Activated gamma-delta T cell treated with Interleukin-2 at 50 U/mL for 16 hours (primary cell): ENCODE measurements around the gene ZNF26.
"Not testable (repeated sequence)": the region's sequence is repeated elsewhere in the genome, so short reads cannot be mapped to it uniquely, and the experiment has no call there.

Experiments used
- DNase-seq: peaks from one replicate; pipeline ENCODE4 v3.0.0-alpha.2; 2020

Gene ZNF26, protein sequence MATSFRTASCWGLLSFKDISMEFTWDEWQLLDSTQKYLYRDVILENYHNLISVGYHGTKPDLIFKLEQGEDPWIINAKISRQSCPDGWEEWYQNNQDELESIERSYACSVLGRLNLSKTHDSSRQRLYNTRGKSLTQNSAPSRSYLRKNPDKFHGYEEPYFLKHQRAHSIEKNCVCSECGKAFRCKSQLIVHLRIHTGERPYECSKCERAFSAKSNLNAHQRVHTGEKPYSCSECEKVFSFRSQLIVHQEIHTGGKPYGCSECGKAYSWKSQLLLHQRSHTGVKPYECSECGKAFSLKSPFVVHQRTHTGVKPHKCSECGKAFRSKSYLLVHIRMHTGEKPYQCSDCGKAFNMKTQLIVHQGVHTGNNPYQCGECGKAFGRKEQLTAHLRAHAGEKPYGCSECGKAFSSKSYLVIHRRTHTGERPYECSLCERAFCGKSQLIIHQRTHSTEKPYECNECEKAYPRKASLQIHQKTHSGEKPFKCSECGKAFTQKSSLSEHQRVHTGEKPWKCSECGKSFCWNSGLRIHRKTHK

DNA sequence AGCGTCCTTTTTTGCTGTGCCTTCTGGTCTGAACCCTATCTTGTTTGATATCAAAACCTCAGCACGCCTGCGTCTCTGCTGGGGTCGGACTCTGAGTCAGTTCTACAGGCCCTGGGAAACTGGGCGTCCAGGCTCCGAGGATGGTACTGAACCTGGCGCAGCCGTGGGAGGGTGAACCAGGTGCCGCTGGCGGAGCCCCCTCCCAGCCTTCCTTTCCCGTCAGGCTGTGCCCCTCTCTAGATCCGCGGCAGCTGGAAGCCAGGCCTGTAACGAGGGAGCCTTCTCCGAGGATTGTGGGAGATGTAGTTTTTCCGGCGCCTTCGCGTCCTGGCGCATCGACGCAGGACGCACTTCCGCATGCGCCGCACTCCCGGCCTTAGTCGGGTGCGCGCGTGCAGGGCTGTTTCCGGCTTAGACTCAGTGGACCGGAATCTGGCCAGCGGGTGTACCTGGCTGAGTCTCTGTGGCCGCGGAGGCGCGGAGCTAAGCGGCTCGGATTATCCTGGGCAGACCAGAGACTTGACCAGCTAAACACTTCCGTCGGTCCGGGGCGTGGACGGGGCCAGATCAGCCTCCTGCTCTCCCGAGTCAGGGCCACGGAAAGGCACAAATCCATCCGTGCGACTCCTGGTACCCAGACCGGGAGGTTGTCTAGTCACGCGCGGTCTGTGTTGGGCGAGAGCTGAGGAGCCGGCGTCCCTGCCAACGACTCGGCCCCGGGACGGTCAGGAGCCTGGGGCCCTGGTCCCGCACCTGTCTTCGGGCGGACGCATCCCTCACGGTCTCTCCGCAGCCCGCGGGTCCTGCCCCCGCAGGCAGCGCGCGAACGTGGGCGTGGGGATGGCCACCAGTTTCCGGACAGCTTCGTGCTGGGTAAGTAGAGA lies at the start of gene ZNF26:
TSS of gene ZNF26 (plus strand) at position 367 of the 884 bp plus-strand sequence. CDS start at position 841, 474 bp downstream.
- peak; percentile 81 for DNase-seq

DNA sequence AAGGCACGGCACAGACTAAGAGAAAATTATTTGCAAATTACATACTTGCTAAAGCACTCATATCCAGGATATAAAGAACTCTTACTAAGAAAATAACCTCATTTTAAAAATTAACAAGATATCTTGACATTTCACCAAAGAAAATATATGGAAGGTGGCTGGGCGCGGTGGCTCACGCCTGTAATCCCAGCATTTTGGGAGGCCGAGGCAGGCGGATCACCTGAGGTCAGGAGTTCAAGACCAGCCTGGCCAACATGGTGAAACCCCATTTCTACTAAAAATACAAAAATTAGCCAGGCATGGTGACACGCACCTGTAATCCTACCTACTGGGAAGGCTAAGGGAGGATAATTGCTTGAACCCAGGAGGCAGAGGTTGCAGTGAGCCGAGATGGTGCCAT lies 49.2 kb upstream of the ZNF26 start:
- not testable (repeated sequence) for DNase-seq

DNA sequence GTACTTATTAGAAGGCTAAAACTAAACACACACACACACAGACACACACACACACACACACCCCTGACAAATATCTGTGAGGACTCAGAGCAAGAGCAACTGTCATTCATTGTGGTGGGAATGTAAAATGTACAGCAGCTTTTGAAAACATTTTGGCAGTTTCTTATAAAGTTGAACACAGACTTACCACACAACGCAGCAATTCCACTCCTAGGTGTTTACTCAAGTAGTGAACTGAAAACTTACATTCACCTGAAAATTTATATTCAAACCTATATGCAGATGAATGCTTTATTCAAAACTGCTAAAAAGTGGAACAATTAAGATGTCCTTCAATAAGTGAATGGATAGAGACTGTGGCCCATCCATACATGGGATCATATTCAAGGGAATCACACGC lies 48.7 kb upstream of the ZNF26 start:
- no peak for DNase-seq

DNA sequence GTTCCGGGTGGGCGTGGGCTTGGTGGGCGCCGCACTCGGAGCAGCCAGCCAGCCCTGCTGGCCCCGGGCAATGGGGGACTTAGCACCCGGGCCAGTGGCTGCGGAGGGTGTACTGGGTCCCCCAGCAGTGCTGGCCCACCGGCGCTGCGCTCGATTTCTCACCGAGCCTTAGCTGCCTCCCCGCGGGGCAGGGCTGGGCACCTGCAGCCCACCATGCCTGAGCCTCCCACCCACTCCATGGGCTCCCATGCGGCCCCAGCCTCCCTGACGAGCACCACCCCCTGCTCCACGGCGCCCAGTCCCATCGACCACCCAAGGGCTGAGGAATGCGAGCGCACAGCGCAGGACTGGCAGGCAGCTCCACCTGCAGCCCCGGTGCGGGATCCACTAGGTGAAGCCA lies 47.4 kb upstream of the ZNF26 start:
- DNase-seq, result not testable (repeated sequence)

DNA sequence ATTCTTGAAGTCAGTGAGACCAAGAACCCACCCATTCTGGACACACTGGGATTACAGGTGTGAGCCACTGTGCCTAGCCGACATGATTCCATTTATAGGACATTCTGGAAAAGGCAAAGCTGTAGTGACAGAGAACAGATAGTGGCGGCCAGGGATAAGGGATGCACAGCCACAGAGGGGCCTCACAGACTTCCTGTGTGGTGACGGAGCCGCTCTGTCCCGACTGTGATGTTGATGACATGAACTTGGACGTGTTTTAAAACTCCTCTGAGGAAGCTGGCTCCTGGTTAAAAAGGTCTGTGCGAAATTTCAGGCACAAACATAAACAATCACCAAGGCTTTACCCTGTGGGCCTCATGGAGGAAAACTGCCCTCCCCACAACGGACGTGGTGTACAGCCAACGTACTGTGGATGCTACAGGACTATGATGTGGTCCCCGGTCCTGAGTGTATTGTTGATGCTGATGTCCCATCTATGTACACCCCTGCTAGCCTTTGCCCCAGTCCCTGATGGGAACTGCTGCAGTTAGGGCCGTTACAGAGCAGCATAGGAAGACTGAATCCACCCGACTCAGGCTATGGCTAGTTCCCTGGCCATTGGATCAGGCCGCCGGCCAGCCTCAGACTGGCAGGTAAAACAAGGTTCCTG lies 46.0 kb upstream of the ZNF26 start:
- no peak for DNase-seq

DNA sequence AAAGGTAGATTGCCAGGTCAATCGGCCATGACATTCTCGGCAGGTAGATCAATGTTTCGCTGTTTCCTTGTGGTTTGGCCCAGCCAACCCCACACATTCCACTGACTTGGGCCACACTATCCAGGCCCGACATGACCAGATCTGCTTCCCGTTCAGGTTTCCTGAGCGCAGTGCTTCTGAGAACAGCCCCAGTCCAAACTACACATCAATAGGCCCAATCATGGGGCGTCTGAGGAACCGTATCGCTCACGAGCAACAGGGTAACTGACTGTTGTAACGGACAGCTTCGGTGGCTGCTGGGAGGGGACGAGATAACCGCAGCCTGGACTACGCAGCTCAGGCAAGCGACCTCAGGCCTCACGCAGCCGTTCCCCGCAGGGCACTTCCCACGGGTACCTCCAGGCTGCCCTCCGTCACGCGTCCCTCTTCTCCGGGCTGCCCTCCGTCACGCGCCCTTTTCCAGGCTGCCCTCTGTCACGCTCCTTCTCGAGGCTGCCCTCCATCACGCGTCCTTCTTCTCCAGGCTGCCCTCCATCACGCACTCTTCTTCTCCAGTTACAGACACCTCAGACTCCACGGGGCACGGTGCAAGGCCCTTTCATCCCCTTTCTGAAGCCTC lies 44.7 kb upstream of the ZNF26 start:
- DNase-seq, result no peak

DNA sequence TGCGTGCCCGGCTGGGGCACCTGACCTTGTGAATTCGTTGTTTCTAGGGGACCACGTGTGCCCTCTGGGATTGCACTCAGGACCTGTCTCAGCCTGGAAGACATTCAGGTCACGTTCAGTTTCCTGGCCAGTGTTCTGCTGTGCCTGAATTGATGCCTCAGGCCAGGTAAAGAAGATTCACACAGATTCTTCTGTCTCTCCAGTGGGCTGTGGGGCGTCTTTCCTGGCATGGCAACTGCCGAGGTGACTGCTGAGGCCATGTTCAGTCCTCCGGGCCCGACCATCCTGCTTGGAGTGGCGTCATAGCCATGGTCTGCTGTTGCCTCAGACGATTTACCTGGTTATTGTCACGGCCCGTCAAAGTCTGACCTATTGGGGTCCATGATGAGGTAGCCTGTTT lies 43.6 kb upstream of the ZNF26 start:
- DNase-seq, result no peak

DNA sequence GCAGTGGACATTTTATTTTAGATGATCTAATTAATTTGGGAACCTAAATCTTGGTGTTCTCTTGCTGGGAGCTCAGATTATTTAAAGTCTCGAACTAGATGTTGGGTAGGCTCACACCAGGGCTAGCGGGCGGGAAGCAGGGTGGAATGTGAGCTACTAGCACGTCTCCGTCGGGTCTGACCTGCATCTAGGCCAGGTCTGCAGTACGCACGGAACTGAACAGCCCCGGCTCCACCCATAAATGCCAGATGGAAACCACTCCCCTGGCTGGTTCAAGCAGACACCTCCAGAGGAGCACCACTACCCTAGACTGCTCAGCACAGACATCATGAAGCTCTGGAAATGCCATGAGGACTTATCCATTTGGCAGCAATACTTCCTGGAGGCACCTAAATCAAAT lies 40.4 kb upstream of the ZNF26 start:
- DNase-seq, result no peak

DNA sequence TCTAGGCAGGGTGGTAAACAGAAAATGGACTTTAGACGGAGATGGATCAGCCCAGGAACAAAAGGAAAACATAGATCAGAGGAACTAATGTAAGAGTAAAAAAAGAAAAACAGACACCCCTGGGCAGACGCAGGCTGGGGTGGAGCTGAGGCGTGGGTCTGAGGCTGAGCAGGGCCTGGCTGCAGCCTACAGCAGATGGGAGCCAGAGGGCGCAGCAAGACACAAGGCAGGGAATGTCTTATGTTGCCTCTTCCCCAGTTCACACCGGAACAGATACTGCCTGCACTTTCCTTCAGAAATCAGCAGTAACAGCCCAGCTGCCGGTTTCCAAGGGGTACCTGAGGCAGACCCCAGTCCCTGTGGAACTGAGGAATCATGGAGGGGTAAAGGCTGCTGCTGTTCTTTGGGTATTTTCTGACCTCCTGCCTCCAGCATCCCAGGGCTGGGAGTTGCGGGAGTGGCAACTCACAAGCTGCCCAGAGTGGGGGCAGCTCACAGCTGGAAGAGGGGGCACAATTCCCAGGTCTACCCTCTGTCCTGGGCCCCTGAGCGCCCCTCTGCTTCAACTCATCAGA lies 39.8 kb upstream of the ZNF26 start:
- no peak for DNase-seq

DNA sequence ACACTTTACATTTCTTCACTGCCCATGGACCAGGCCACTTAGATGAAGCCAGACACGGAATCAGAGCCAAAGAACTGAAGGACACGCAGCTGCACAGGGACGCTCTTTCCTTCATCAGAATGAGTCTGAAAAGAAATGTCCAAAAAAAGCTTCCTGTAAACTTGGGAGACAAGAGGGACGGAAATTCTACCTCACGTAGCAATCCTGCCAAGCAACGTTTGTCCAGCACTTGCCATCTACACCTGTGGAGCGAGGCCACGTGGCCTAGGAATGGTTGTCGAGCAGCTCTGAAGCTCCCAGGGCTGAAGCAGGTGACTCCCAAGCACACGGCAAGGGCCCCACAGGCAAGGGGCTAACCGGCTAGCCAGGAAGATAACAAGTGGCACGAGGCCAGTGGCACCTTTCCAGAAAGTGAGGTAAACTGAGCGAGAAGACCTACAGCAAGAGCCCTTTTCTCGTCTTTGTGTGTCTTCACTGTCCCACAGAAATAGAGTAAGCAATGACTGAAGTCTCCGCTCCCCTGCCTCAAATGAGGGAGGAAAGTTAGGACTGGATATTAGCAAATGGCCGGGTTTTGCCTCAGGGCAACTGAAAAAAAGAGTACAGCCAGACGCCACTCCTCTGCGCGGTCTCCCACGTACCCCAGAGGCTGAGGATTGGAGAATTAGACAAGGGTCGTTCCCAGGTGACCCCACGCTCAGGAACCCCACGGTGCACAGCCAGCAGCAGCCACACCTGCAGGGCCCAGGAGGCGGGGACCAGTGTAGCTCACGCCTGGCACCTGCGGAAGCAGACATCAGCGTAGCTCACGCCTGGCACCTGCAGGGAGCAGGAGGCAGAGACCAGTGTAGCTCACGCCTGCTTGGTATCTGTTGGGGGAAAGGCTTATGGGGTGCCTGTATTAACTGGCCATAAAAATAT lies 37.8 kb upstream of the ZNF26 start:
- DNase-seq, result no peak

DNA sequence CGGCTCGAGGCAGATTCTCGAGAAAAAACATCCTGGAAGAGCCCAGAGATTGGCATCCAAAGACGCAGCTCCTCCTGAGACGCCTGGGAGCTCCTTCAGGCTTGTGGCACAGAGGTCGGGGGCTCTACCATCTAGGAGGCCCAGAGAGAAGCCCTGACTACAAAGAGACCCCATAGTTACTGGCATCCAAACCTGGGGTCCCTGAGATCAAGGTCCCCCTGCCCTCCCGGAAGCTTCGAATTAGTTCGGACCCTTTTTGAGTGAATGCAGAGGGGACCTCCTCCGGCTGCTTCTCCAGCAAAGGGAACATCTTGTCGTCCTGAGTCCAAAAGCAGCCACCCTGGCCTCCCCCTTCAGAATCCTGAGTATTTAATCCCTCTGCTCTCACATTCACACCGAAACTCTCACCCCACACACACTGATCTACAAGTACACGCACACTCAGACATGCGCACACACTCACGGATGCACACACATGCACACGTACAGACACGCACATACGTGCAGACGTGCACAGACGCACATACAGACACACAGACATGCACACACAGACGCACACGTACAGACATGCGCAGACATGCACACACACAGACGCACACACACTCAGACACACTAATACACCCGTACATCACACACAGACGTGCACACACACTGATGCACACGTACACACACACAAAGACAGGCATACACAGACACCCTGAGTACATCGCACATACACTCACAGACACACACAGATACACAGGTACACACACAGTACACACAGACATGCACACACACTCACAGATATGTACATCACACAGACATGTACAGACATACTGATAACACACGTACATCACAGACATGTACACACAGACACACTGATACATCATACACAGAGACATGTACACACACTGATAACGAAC lies 36.0 kb upstream of the ZNF26 start:
- DNase-seq, result no peak

DNA sequence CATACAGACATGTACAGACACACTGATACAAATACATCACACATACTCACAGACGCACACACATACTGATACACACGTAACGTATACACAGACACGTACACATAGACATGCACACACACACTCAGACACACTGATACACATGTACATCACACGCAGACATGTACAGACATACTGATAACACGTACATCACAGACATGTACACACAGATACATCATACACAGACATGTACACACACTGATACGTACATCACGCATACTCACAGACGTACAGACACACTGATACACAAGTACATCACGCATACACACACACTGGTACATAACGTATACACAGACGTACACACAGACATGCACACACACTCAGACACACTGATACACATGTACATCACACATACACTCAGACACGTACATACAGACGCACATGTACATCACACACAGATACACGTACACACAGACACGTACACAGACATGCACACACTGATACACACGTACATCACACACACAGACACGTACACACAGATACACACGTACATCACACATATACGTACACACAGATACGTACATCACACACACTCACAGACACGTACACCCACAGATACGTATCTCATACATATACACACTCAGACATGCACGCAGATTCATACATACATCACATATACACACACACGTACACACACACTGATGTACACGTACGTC lies 35.2 kb upstream of the ZNF26 start:
- DNase-seq, result no peak

DNA sequence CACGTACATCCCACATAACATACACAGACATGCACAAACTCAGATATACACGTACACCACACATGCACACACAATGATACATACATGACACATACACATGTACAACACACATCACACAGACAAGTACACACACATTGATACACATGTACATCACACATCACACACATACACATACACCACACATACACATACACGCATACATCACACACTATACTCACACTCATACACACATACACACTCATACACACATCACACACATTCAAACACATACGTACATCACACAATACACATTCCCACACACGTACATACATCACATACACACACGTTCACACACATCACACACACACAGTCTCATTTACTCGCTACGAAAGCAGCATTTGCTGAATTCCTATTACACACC lies 34.5 kb upstream of the ZNF26 start:
- no peak for DNase-seq

DNA sequence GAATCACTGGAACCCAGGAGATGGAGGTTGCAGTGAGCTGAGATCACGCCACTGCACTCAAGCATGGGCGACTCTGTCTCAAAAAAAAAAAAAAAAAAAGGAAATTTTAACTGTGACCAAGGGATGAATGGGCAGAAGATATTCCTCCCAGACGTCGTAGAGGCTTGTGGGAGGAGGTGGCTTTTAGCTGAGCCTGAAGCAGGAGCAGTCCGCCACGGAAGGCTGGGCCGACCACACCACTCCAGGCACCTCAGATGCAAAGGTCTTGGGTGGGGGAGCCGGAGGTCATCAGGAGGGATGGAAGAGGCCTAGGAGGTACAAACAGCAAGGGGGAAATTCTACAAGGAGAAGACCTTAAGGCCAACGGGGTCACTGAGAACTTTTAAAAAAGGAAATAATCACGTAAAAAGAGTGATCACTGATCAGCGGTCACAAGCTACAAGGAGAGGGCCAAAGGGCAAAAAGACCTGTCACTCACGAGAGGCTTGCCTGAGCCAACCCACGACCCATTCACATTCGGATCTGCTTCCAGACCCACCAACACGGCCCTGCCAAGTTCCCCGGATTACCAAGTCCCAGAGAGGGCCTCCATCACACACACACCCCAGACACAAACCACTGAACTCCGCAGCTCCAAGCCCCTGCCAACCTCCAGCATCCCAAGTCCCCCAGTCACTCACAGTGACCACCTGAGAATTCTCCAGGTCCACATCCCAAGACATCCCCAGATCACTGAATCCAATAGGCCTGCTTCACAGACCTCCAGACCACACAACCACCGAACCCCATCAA lies 33.6 kb upstream of the ZNF26 start:
- no peak for DNase-seq

DNA sequence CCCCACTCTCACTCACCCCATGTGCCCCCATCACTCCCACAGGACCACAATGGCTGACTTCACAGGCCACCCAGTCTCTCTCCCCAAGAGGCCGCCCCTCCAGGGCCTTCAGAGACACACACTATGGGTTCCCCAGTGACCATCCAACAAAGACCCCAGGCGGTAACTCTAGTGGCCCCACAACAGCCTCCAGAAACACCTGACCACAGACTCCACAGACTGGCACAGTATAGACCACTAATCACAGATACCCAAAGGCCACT lies 33.1 kb upstream of the ZNF26 start:
- DNase-seq, result no peak

DNA sequence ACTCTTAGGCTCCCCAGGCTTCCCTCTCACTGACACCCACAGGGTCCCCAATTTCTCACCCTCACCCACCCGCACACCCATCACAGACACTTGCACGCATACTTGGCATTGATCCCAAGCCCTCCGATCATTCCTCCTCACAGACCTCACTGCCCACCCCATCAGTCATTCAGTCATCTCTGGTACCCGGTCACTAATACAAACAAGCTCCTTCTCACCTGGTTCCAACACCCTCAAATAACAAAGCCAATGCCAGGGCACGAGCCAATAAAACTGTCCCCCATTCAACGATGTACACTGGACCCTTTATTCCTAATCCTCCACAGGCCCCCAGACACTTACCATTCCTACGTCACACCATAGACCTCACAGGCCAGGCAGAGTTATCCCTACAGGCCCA lies 32.4 kb upstream of the ZNF26 start:
- no peak for DNase-seq

DNA sequence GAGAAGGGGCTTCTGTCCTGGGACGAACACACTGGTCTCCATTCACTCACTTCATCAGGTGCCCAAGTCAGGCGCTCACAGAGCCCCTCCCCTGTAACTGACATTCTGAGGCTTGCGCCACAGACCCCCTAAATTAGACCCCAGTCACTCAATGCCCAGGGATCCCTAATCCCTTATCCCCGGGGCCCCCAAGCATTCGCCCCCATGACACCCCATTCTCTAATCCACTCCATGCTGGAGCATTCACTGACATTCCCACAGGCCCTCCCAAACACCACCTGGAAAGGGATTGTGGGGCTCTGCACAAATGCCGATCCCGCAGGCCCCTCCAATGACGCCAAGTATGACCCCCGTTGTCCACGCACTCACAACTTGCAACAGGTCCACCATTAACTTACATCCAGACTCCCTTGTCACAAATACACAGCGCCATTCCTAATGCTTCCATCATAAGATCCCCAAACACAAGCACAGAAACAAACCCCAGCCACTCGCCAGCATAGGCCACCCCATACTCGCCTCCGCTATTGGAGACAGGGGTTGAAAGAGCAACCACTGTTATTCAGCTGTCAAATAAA lies 31.6 kb upstream of the ZNF26 start:
- DNase-seq, result no peak
